SK-N-SH (cell line): ENCODE results near the gene ATP1A4. TPM values are rescaled to one million over a fixed set of nuclear protein-coding genes. Genes with fewer than 3 reads are reported as not detected.
A peak's percentile ranks its signal among the peaks of the same experiment; 100 is the strongest.

Source experiments
- CTCF ChIA-PET: fragments of 300-600, 350-600 bp; formaldehyde crosslinking; extraction: SDS; loops from one replicate; lab custom pipeline; 2021; lab: Yijun Ruan, JAX
- POLR2A ChIA-PET: fragments of 350-600 bp; sonication (Branson Sonifier 250); formaldehyde crosslinking; extraction: SDS; loops from one replicate; lab custom pipeline; 2020; ENCODE audit warnings: antibody characterized with exemption, inconsistent platforms; lab: Yijun Ruan, JAX
- DNase-seq: peaks from one replicate; pipeline ENCODE4 v3.0.0; 2012
- H2AFZ ChIP-seq: fragments of 200-600 bp; sonication (generic); 2 replicates; pipeline ENCODE4 v1.8.1; 2016; ENCODE audit warnings: antibody characterized with exemption, mild to moderate bottlenecking, low read depth
- H3F3A ChIP-seq: fragments of 200-600 bp; sonication (generic); replicated peaks from 2 replicates; pipeline ENCODE3; 2016; ENCODE audit warnings: antibody characterized with exemption, mild to moderate bottlenecking; ENCODE audit not compliant: insufficient read depth
- H3K27ac ChIP-seq, 2 experiments: fragments of 200-500 bp in 1 of 2; fragments of 200-600 bp in 1 of 2; sonication (Bioruptor generic) in 1 of 2; sonication (generic), shearing (Covaris generic) in 1 of 2; 2 replicates each; pipeline versions ENCODE4 v1.5.1 to v1.6.1; 2014 to 2016; ENCODE audit warnings: low read depth in 2 of 2, inconsistent platforms in 1 of 2, low read length in 1 of 2, mild to moderate bottlenecking in 1 of 2, mixed read lengths in 1 of 2
- H3K27me3 ChIP-seq: fragments of 200-600 bp; sonication (generic), shearing (Covaris generic); 2 replicates; pipeline ENCODE4 v1.6.1; 2016; ENCODE audit warnings: mixed run types; ENCODE audit not compliant: insufficient read depth
- H3K36me3 ChIP-seq, 2 experiments: fragments of 200-500 bp in 1 of 2; fragments of 200-600 bp in 1 of 2; sonication (Bioruptor generic) in 1 of 2; sonication (generic) in 1 of 2; replicated peaks in 1 of 2; 2 replicates each; pipeline versions ENCODE3 to v1.5.1; 2014 to 2016; ENCODE audit warnings: low read length in 1 of 2, mild to moderate bottlenecking in 1 of 2; ENCODE audit not compliant: insufficient read depth in 2 of 2, control insufficient read depth in 1 of 2
- H3K4me1 ChIP-seq, 2 experiments: fragments of 200-500 bp in 1 of 2; fragments of 200-600 bp in 1 of 2; sonication (Bioruptor generic) in 1 of 2; sonication (generic), shearing (Covaris generic) in 1 of 2; 2 replicates each; pipeline versions ENCODE4 v1.5.1 to v1.6.1; 2014 to 2016; ENCODE audit warnings: low read depth in 1 of 2, low read length in 1 of 2, mixed run types in 1 of 2; ENCODE audit not compliant: insufficient read depth in 2 of 2, control insufficient read depth in 1 of 2
- H3K4me2 ChIP-seq: fragments of 200-600 bp; sonication (generic), shearing (Covaris generic); 2 replicates; pipeline ENCODE4 v1.6.1; 2017; ENCODE audit warnings: mixed run types
- H3K4me3 ChIP-seq, 2 experiments: fragments of 200-500 bp in 1 of 2; fragments of 200-600 bp in 1 of 2; sonication (Bioruptor generic) in 1 of 2; sonication (generic), shearing (Covaris generic) in 1 of 2; 2 replicates each; pipeline versions ENCODE4 v1.5.1 to v1.8.1; 2014 to 2016; ENCODE audit warnings: low read depth in 2 of 2, inconsistent platforms in 1 of 2, low read length in 1 of 2, mild to moderate bottlenecking in 1 of 2, mixed read lengths in 1 of 2, moderate library complexity in 1 of 2
- H3K79me2 ChIP-seq: fragments of 200-600 bp; sonication (generic); 2 replicates; pipeline ENCODE4 v1.8.1; 2017; ENCODE audit warnings: mild to moderate bottlenecking; ENCODE audit not compliant: insufficient read depth
- H3K9ac ChIP-seq: fragments of 200-600 bp; sonication (generic); 2 replicates; pipeline ENCODE4 v1.6.1; 2017; ENCODE audit warnings: mixed run types
- H3K9me2 ChIP-seq: fragments of 200-600 bp; sonication (generic); 2 replicates; pipeline ENCODE4 v1.6.1; 2017; ENCODE audit warnings: mixed run types
- H3K9me3 ChIP-seq: fragments of 200-600 bp; sonication (generic); 2 replicates; pipeline ENCODE4 v1.6.1; 2017; ENCODE audit warnings: mixed run types, mild to moderate bottlenecking, moderate library complexity
- H4K20me1 ChIP-seq: fragments of 200-600 bp; sonication (generic); 2 replicates; pipeline ENCODE4 v1.6.1; 2017; ENCODE audit warnings: mild to moderate bottlenecking, mixed run types; ENCODE audit not compliant: insufficient read depth
- CTCF ChIP-seq: fragments of 200-600 bp; sonication (generic); IDR thresholded peaks from 2 replicates; pipeline ENCODE4 v1.6.1; 2017; ENCODE audit warnings: antibody characterized with exemption, mild to moderate bottlenecking, moderate library complexity
- ELF1 ChIP-seq: IDR thresholded peaks from 2 replicates; pipeline ENCODE4 v1.4.0; 2012
- EP300 ChIP-seq, 2 experiments: IDR thresholded peaks; 2 replicates each; pipeline versions ENCODE4 v1.4.0 to v1.6.1; 2012; ENCODE audit warnings: borderline replicate concordance in 1 of 2, low read depth in 1 of 2, low read length in 1 of 2
- FOXM1 ChIP-seq: IDR thresholded peaks from 2 replicates; pipeline ENCODE4 v1.4.0; 2012; ENCODE audit warnings: low read depth, mild to moderate bottlenecking
- IRF3 ChIP-seq: fragments of 150-350 bp; IDR thresholded peaks from 2 replicates; pipeline ENCODE4 v1.6.1; 2016; ENCODE audit warnings: mild to moderate bottlenecking, low read depth, low read length
- JUND ChIP-seq: IDR thresholded peaks from 2 replicates; pipeline ENCODE4 v1.4.0; 2012
- MAX ChIP-seq: IDR thresholded peaks from 2 replicates; pipeline ENCODE4 v1.4.0; 2012; ENCODE audit warnings: low read depth
- PBX3 ChIP-seq: IDR thresholded peaks from 2 replicates; pipeline ENCODE4; 2012
- POLR2AphosphoS5 ChIP-seq: IDR thresholded peaks from 2 replicates; pipeline ENCODE4 v1.6.1; 2012; ENCODE audit warnings: low read depth, low read length
- RAD21 ChIP-seq: IDR thresholded peaks from 2 replicates; pipeline ENCODE4 v1.6.1; 2012; ENCODE audit warnings: mild to moderate bottlenecking, low read length
- RCOR1 ChIP-seq: fragments of 150-350 bp; IDR thresholded peaks from 2 replicates; pipeline ENCODE4 v1.6.1; 2017; ENCODE audit warnings: antibody characterized with exemption, low read length
- REST ChIP-seq: IDR thresholded peaks from 2 replicates; pipeline ENCODE4 v1.6.1; 2012; ENCODE audit warnings: mild to moderate bottlenecking, low read depth, low read length, moderate library complexity
- RFX5 ChIP-seq: IDR thresholded peaks from 2 replicates; pipeline ENCODE4 v1.6.1; 2012; ENCODE audit warnings: mild to moderate bottlenecking, improper control_type of control experiment, low read length
- RXRA ChIP-seq: IDR thresholded peaks from 2 replicates; pipeline ENCODE4 v1.4.0; 2012; ENCODE audit warnings: low read depth, mild to moderate bottlenecking, borderline replicate concordance
- TAF1 ChIP-seq: IDR thresholded peaks from 2 replicates; pipeline ENCODE4 v1.6.1; 2012; ENCODE audit warnings: low read depth, mild to moderate bottlenecking, low read length, moderate library complexity, borderline replicate concordance
- TCF12 ChIP-seq: IDR thresholded peaks from 2 replicates; pipeline ENCODE4 v1.4.0; 2012
- TEAD4 ChIP-seq: IDR thresholded peaks from 2 replicates; pipeline ENCODE4 v1.4.0; 2012; ENCODE audit warnings: mild to moderate bottlenecking, borderline replicate concordance; ENCODE audit not compliant: insufficient read depth
- YY1 ChIP-seq: IDR thresholded peaks from 2 replicates; pipeline ENCODE4 v1.4.0; 2012; ENCODE audit warnings: low read depth, mild to moderate bottlenecking
- ZBTB33 ChIP-seq: IDR thresholded peaks from 2 replicates; pipeline ENCODE4 v1.4.0; 2012; ENCODE audit warnings: low read depth, borderline replicate concordance
- WGBS: methylation state at CpG from one replicate; pipeline ENCODE4 v1.1.6; 2017; ENCODE audit warnings: low lambda C conversion rate; 5-methylcytosine and 5-hydroxymethylcytosine counted together
- polyA plus RNA-seq, 3 experiments: library from polyadenylated mRNA; depleted of rRNA; stranded (reverse); fragments of >200 nt; gene quantifications; 2 replicates each; pipeline ENCODE4 v1.2.3, GENCODE V29; 2012

Gene ATP1A4
- polyA plus RNA-seq, 1 of the 3 experiments (the other 2 are of a cell fraction): not detected

- H4K20me1 ChIP-seq: no peaks in the 10 kb centered on the region
- H3K9me3 ChIP-seq: no peaks in the 10 kb centered on the region
- TF ChIP-seq FOXM1 (no peak), CTCF (peak; percentile 15; the same call in 1 of the 2 replicates)
- WGBS: 84% methylated on average over 6 of the region's 6 CpGs
- no peak overlapping the region for H3K27ac ChIP-seq
- H2AFZ ChIP-seq: no peak overlapping the region
- POLR2A ChIA-PET: no interaction called here
- no peaks in the 10 kb centered on the region for H3F3A ChIP-seq
- no peak overlapping the region for H3K9ac ChIP-seq
- CTCF ChIA-PET: interaction anchor here (0.9 to 1.0 kb wide), 2 partner anchors 24 to 26 kb away, joined by 3 read pairs; no protein-coding TSS in a partner anchor
- no peak overlapping the region for H3K4me2 ChIP-seq
- peaks cover 10% of the 10 kb centered on the region; the same call in 1 of the 2 replicates for H3K27me3 ChIP-seq
- no peak overlapping the region for H3K4me3 ChIP-seq
- no peak for DNase-seq
- no peaks in the 10 kb centered on the region for H3K79me2 ChIP-seq
- no peaks in the 10 kb centered on the region for H3K4me1 ChIP-seq
- no peaks in the 10 kb centered on the region for H3K36me3 ChIP-seq
- no peaks in the 10 kb centered on the region for H3K9me2 ChIP-seq
Measured at GRCh38 chr1:160167580-160167979, 16.2 kb downstream of the ATP1A4 start.

- Histone ChIP-seq H3K79me2 (no peaks in the 10 kb centered on the region), H4K20me1 (no peaks in the 10 kb centered on the region), H3K4me3 (no peak overlapping the region), H3K4me1 (no peaks in the 10 kb centered on the region)
- POLR2A ChIA-PET: no interaction called here
- TF ChIP-seq RAD21 (no peak), EP300 (IDR thresholded peaks at IDR 0.05; ENCODE audit: borderline replicate concordance in 1 of 2, low read depth in 1 of 2, low read length in 1 of 2) (no peak), POLR2AphosphoS5 (no peak), JUND (no peak), YY1 (no peak), PBX3 (no peak), ELF1 (no peak), MAX (no peak), RCOR1 (no peak), REST (no peak), RFX5 (no peak), RXRA (no peak), TAF1 (no peak), ZBTB33 (no peak), IRF3 (no peak), TEAD4 (no peak), TCF12 (no peak)
- TF ChIP-seq, all 33 proteins: peak for 0
- Histone ChIP-seq H2AFZ (no peak overlapping the region), H3K4me2 (no peak overlapping the region), H3K36me3 (no peaks in the 10 kb centered on the region), H3K27ac (no peak overlapping the region), H3K9me2 (no peaks in the 10 kb centered on the region), H3K9ac (no peak overlapping the region), H3K9me3 (no peaks in the 10 kb centered on the region), H3F3A (no peaks in the 10 kb centered on the region), H3K27me3 (peaks cover 10% of the 10 kb centered on the region; the same call in 1 of the 2 replicates)
- CTCF ChIA-PET: interaction anchor here (1.0 kb wide), 1 partner anchor 25 kb away, joined by 3 read pairs; no protein-coding TSS in a partner anchor
- 56% methylated on average over 5 of the region's 5 CpGs for WGBS
- DNase-seq: no peak
Measured at GRCh38 chr1:160168016-160168415, 16.6 kb downstream of the ATP1A4 start.
